Muscle of arm (tissue), 12 donors: Measurements from ENCODE around the gene ADTRP. TPM values are rescaled to one million over a fixed set of nuclear protein-coding genes. Genes with fewer than 3 reads are reported as not detected.
"Not testable (repeated sequence)": the region's sequence is repeated elsewhere in the genome, so short reads cannot be mapped to it uniquely, and the experiment has no call there.

Experiments used
- DNase-seq: peaks from one replicate; pipeline ENCODE4 v3.0.0-alpha.2; 2013
- polyA plus RNA-seq, 12 donors: library from polyadenylated mRNA; unstranded; fragments of 120-200 nt; gene quantifications; one replicate each; pipeline ENCODE4 v1.2.1, GENCODE V29; 2013; ENCODE audit not compliant: insufficient read length in 12 of 12

The ADTRP gene
- polyA plus RNA-seq, 12 donors: 0.46 to 6.3 (median 0.70) TPM; not detected in 3

DNA sequence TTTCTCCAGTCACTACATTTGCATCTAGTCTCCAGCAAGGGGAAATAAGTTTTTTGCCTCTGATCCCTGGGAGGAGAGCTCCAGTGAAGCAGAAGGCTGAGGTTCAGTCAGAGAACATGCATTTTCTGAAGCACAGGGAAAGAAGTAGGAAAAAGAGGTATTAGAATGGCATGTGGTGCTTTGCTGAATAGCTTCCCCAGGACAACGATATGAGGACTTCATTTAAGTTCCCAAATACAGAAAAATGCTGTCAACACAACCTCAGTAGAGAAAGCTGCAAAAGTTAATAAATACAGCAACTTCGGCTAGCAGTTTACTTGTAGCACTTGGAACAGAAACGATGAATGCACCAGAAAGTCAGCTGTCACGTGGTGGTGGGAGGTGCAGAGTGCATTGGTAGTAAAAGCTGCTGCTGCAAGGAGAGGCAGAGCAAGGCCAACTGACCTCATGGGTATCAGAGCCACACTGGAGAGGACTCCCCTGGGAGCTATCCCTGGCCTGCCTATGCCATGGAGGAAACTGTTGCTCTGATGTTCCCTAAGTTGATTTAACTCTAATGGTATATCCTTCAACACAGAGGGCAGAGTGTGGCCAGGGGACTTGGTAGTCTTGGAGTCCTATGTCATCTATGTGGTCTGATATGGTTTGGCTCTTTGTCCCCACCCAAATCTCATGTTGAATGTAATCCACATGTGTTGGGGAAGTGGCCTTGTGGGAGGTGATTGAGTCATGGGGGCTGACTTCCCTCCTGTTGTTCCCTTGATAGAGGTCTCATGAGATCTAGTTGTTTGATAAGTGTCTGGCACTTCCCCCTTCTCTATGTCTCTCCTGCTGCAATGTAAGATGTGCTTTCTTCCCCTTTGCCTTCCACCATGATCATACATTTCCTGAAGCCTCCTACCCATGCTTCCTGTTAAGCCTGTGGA, 85.9 kb downstream of the ADTRP start:
- no peak for DNase-seq

GRCh38 chr6:11689847-11690246, 88.8 kb downstream of the ADTRP start:
- no peak for DNase-seq

GRCh38 chr6:11689400-11689799, 89.2 kb downstream of the ADTRP start:
- not testable (repeated sequence) for DNase-seq

DNA sequence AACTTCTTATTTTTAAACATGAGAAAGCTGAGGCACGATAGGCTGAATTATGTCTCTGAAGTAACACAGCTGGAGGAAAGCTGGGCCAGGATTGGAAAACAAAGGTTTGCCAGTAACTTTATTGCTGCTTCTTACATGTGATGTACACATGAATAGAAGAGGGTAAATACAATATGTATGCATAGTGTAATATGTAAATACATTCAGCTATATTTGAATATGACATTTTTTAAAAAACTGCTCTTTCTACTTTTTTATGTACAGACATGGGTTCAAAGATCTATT, 90.2 kb downstream of the ADTRP start:
- DNase-seq: no peak

DNA sequence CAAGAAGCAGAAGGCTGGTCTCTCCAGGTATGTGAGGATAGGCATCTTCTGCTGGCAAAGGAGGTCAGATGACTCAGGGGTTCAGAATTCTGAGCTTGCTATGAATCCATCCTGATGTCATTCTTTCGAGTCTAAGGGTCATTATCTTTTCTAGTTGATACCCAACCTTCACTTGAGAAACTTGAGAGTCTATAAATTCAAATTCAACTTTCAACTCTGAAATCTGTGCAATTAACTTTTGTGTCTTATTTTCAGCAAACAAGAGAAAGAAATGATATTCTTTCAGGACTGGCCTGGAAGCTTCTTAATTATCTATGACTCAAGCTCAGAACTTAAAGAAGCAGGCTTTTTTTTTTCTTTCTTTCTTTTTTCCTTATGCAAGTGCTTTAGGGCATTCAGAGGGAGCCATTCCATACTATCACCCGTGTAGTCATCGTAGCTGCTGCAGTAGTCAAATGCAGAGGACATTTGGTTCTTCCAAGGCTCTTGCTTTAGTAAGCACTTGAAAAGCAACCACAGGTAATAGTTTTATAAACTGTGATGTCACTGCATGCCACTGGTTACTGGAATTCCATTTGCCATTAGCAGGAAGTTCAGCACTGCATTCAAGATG, 93.0 kb downstream of the ADTRP start:
- no peak for DNase-seq

DNA sequence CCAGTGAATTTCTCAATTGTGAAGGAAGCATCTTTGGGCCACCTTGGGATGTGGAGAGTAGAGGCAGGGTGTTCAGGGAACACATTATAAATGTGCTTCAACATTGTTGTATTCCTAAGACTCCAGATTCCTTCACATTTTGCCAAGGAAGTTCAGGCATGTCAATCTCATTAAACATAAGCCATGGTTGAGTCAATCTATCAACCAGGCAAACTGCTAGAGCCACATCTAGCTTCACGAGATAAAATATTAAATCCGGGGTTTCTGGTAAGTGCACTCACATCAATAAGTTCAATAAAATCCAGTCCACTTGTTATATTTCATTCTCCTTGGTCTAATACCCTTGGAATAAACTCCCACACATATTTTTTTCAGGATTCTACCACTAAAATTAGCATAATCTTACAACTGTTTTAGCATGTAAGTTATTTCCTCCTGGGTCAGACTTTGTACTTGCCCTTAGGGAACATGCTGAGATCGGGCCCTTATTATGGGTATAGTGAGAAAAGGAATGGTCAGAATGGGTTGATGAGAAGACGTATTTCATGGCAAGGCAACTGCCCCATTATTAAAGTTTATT, 93.6 kb downstream of the ADTRP start:
- DNase-seq: no peak

- no peak for DNase-seq
Measured at GRCh38 chr6:11683871-11684270, 94.7 kb downstream of the ADTRP start.

DNA sequence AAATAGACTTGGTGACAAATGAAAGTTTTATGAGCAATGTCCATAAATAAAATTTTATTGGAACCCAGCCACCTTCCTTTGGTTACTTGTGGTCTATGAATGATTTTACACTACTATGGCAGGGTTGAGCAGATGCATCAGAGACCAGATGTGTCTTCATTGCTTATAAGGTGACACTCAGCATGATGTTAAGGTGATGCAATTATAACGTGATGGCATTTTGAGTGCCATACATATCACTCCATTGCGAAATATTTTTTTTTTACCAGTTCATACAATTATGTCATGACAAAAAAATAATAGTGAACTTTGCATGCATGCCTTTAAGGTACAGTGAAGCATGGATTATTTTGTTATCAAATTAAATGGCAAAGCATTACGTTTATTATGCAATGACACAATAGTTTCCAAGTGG, 96.0 kb downstream of the ADTRP start:
- DNase-seq: no peak

GRCh38 chr6:11681770-11682169, 96.8 kb downstream of the ADTRP start:
- no peak for DNase-seq

GRCh38 chr6:11681357-11681756, 97.2 kb downstream of the ADTRP start:
- DNase-seq: no peak

DNA sequence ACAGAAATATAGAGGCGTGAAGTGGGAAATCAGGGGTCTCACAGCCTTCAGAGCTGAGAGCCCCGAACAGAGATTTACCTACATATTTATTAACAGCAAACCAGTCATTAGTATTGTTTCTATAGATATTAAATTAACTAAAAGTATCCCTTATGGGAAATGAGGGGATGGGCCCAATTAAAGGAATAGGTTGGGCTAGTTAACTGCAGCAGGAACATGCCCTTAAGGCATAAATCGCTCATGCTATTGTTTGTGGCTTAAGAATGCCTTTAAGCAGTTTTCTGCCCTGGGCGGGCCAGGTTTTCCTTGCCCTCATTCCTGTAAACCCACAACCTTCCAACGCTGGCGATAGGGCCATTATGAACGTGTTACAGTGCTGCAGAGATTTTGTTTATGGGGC, 98.1 kb downstream of the ADTRP start:
- not testable (repeated sequence) for DNase-seq

DNA sequence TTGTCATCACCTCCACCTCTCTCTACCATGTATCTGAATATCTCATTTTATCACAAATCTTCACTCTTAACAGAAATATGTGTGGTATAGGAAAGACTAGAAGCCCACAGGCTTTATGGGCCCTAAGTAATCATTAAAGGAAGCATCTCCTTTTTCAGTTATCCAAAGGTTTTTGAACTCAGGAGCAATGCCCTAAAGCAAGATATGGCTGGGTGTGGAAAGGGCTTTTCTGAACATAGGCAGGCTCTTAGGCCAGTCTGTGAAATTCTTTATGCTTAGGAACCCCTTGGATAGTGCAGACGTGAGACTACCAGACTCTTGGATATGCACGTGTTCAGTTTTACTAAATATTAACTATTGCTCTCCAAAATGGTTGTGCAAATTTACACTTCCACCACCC, 99.5 kb downstream of the ADTRP start:
- DNase-seq: no peak

GRCh38 chr6:11675601-11676000, 103.0 kb downstream of the ADTRP start:
- DNase-seq: no peak

- no peak for DNase-seq
Measured at GRCh38 chr6:11672669-11673068, 105.9 kb downstream of the ADTRP start.

DNA sequence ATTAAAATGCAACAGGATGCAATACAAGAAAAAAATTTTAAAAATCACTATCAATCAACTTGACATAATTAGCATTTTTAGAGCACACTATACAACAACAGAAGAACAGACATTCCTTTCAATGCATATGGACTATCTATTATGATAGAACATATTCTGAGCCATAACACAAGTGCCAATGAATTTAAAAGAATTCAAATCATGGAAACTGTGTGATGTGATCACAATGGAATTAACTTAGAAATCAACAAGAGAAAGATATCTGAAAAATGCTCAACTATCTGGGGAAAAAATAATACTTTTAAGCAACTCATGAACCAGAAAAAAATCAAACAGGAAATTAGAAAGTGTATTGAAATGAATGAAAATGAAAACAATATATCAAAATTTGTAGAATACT, 106.3 kb downstream of the ADTRP start:
- DNase-seq: no peak

GRCh38 chr6:11669696-11670095, 108.9 kb downstream of the ADTRP start:
- DNase-seq: no peak

GRCh38 chr6:11668455-11668854, 110.1 kb downstream of the ADTRP start:
- no peak for DNase-seq

DNA sequence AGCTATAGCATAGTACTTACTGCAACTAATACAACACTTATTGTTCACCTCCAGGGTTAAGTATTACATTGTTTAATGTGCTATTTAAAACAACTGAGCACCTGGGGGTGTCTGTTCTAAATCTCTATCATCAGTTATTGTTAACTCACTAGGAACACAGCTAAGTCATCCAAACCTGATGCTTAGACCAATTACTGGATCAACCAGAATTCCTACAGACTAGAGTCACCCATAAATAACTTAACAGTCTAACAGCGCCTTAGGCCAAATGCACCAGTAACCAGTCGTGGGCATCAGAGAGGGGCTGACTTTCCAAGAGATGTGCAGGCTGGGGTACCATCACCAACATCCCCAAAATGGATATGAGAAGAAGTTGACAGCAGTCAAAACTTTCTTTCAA, 110.7 kb downstream of the ADTRP start:
- no peak for DNase-seq

DNA sequence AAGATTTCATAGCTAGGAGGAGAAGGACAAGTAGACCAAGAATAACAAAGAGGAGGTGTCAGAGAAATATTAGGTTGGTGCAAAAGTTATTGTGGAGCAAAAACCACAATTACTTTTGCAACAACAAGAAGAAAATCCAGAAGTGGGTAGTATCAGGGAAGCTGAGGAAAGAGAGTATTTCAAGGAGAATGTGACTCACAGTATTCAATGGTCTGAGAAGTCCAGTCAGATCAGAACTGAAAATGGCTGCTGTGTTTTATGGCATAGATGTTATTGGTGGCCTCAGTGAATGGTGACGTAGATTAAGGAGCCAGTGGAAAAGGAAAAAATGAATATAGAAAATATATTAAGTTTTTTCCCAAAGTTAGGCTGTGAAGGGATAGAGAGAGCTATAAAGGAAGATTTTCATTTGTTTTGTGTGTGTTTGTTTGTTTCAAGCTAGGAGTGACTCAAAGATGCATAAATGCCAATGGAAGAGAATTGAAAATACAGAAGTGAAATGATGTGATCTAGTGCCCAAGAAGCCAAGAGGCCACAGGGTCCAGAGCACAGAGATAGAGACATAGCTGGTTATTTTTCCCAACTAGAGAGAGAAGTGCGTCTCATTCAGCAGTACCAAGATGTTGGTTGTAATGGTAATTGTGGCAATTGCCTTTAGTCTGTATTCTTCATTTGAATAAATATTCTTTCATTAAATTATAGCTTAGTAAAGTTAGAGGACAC, 112.8 kb downstream of the ADTRP start:
- DNase-seq: no peak
